Activated CD4-positive, CD25-positive, alpha-beta regulatory T cell treated with anti-CD3 and anti-CD28 coated beads, Interleukin-2, amount 50 U/mL, for 72 hours (primary cell): Measurements from ENCODE around the gene SULT1A1.
"Not testable (repeated sequence)": the region's sequence is repeated elsewhere in the genome, so short reads cannot be mapped to it uniquely, and the experiment has no call there.

ENCODE experiments used
- DNase-seq: peaks from one replicate; pipeline ENCODE4 v3.0.0; 2021

SULT1A1 gene

DNA sequence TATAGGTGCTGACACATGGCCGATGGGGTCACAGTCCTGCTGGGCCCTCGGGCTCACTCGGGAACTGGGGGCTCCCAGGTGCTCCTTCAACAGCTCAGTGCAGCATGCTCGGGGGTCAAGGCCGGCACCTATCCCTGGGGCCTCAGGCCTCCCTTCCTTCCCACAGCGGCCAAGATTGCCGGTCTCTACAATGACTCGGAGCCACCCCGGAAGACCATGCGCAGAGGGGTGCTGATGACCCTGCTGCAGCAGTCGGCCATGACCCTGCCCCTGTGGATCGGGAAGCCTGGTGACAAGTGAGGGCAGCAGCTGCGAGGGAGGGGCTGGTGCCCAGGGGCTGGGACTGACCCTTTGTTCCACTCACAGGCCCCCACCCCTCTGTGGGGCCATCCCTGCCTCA, 19.9 kb downstream of the SULT1A1 start:
- DNase-seq = no peak

DNA sequence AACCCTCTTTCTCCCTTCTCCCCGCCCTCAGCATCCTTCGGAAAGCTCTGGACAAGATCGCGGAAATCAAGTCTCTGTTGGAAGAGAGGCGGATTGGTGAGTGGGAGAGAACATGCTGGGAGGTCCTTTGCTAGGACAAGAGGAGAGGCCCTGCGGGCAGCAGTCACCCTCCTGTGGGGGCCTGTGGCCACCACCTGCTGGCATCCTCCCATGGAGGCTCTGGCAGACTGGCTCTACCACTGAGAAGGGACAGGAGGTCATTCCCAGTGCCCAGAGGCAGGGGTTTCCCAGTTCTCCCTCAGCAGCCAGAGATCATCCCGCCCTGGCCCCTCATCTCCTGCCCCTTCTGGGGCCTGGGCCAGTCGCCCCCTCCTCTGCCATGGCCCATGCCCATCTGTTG, 20.8 kb downstream of the SULT1A1 start:
- DNase-seq = no peak

DNA sequence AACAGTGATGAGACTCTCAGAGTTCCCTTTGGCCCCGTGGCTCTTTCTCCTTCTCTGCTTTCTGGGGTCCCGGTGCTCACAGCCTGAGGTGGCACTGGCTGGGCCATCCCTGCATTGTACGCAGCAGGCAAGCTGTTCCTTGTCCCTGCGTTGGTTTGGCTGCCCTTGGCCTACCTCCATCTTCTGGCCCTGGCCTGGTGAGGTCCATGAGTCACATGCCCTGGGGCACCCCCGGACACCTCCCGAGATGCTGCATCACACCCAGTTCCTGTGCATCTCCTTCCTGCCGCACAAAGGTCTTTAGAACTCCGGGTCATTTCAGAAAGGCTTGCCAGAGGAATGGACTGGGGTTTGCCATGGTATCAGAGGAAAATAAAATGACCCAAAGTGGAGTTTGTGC, 22.5 kb downstream of the SULT1A1 start:
- no peak for DNase-seq

DNA sequence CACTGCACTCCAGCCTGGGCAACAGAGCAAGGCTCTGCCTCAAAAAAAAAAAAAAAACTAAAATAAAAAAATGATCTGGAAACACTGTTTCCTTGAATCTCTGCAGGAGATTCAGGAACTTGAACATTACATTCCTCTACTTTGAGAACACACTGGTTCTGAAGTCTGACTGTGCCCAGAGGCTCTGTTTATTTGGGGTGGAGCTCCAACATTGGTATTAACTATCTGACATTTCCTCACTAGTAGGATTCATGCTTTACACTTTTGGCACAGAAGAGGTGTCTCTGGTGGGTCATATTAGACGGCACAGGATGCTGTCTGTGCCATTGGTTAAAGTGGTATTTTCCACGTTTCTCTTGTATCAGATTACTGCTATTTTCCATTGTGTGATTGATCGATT, 23.4 kb downstream of the SULT1A1 start:
- DNase-seq = no peak

DNA sequence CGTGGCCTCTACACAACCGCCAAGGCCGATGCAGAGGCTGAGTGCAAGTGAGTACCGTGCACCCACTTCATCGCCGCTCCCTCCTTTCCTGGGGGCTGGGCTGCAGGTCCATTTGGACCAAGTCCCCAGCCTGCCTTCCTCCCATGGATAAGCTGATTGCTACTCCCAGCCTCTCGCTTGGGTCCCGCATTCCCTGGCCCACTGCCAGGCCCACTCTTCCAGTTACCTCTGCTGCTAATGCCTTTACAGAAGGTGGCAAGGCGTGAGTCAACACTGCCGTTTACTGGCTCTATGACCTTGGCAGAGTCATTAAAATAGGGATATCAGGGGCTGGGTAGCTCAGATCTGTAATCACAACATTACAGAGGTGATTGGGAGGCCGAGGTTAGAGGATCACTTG, 24.2 kb downstream of the SULT1A1 start:
- DNase-seq = no peak

DNA sequence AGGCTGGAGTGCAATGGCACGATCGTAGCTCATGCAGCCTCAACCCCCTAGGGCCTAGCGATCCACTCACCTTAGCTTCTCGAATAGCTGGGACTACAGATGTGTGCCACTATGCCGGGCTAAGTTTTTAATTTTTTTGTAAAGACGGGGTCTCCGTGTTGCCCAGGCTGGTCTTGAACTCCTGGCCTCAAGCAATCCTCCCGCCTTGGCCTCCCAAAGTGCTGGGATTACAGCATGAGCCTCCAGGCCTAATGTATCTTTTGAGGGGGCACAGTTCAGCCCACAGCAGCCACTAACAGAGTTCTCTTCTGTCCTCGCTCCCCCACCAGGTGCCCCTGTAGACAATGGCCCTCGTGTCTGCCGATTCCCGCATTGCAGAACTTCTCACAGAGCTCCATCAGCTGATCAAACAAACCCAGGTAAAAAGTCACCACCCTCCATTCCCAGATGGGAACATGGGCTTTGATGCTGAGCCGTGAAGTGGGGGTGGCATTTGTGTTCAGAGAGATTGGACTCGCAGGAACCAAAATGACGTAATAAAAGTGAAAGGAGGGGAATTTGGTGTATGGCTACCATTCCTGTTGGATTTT, 29.0 kb downstream of the SULT1A1 start:
- DNase-seq = no peak

DNA sequence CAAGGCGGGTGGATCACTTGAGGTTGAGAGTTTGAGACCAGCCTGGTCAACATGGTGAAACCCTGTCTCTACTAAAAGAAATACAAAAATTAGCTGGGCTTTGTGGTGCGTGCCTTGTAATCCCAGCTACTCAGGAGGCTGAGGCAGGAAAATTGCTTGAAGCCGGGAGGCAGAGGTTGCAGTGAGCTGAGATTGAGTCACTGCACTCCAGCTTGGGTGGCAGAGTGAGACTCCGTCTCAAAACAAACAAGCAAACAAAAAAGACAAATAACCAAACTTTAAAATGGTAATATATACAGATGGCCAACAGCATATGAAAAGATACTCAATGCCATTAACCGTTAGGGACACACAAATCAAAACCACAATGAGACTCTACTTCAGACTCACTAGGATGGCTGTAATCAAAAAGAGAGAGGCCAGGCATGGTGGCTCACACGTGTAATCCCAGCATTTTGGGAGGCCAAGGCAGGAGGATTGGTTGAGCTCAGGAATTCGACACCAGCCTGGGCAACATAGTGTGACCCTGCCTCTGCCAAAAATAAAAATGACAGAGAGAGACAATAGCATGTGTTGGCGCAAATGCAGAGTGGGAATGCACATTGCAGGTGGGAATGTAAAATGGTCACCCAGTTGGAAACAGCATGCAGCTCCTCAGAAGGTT, 34.3 kb downstream of the SULT1A1 start:
- no peak for DNase-seq

DNA sequence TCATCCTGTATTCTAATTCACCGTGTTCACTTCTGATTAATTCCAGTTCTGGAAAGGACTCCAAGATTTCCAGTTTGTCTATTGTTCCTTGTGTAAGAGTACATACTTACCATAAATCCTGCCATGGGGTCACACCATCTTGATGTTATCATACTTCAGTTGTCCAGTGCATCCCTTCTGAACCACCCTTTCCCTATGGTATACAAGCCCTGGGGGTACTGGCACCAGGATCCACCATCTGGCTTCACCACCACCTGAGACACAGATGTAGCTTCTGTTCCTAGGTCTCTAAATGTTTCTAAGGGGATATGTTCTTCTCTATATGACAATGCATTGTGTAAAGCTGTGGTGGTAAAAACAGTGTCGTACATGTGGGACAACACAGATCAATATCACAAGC, 34.9 kb downstream of the SULT1A1 start:
- DNase-seq = no peak

DNA sequence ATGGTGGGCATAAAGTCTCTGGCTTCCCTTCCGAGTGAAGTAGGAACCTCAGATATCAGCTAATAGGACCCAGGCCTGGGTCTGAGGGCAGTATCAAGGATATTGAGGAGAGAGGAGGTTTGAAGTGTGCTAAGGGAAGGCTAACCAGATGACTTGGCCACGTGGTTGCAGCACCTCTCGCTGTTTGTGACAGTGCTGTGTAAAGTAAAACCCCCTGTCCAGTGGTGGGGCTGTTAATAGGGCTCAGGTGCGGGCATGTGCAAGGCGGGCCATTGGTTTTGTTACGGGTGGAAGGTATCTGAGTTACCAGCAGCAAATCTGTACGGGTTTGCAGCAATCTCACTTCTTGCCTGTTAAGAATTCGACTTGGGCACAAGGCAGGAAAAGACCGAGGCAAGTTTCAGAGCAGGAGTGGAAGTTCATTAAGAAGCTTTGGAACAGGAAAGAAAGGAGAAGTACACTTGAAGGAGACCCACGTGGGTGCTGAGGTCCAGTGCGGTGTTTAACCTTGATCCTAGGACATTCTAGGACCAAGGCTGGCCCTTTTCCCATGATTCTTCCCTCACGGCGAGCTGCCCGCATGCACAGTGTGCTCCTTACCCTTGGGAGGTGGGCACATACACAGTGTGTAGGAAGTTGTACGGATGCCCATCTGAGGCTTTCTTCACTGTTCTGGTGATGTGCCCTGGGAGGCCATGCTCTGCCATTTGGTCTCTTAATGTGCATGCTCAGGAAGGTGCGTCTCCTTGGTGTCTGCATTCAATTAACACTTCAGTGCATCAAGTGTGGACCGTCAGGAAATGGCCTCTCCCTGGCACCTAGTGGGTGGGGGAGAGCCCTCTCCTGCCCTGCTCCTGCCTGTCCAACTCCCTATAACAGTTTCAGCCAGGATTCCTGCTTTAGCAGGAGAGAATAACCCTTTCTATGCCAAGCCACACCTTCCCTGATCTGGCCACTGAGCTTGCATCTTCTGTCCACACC, 35.8 kb downstream of the SULT1A1 start:
- no peak for DNase-seq

DNA sequence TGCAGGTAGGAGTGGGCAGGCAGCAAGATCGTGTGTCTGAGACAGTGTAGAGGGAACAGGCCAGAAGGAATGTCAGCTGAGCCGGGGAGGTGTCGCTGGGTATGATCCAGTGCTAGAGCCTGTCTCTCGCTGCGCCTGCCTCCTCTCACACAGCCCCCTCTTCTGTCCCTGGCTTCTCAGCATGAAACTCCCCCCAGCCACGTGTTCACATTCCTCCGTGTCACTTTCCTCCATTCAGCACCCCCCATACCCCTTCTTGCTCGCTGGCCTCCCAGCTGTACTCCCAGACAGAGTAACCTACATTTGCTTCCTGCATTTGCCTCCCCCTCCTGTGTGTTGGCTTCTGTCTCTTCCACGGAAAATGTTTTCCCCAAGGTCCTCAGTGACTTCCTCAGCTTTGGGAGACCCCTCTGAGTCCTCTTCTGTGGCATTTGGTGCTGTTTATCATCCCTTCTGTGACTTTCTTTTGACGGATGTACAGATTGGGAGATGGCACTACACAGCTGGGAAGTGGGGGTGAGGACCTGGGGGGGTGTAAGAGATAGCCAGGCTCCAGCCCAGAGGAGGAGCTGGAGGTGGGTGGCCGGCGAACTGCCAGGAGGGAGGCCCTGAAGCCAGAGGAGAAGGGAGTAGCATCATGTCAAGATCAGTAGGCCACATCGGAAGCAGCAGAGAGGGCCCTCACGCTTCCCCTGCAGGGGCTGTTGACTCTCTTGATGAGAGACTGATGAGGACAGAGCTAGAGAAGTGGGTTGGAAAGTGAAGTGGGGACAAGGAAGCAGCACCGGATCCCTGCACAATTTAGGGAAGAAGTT, 36.9 kb downstream of the SULT1A1 start:
- DNase-seq = no peak

DNA sequence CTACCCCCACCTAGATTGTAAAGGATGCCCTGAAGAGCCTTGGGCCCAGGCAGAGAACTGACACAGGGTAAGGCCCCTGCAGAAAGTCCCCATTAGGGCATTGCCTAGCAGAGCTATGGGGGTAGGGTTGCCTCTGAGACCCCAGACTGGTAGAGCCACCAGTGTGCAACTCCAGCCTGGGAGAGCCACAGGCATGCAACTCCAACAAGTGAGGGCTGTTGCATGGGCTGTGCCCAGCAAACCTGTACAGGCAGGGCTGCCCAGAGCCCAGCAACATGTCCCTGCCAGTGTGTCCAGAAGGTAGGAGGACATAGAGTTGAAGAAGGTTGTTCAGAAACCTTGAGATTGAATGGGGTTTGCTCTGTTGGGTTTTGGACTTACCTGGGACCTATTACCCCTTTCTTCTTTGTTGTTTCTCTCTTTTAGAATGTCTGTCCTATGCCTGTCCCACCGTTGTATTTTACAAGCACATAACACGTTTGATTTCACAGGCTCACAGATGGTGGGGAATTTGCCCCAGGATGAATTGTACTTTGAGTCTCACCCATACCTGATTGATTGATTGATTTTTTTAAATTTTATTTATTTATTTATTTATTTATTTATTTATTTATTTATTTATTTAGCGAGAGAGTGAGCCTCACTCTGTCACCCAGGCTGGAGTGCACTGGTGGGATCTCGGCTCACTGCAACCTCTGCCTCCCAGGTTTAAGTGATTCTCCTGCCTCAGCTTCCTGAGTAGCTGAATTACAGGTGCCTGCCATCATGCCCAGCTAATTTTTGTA, 39.7 kb downstream of the SULT1A1 start:
- DNase-seq = no peak

DNA sequence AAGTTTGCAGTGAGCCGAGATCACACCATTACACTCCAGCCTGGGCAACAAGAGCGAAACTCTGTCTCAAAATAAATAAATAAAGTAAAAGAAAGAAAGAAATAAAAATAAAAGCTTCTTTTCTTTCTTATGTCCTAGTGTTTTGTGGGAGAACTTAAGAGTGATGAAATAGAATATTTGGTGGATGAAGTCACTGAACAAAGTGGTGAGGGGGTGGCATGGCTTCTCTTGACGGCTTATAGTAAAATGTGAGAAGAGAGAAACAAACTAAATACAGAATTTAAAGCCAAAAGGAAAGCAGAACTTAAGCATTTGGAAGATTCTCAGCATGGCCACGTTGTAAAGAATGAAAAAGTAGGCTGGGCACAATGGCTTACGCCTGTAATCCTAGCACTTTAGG, 40.8 kb downstream of the SULT1A1 start:
- DNase-seq = no peak

DNA sequence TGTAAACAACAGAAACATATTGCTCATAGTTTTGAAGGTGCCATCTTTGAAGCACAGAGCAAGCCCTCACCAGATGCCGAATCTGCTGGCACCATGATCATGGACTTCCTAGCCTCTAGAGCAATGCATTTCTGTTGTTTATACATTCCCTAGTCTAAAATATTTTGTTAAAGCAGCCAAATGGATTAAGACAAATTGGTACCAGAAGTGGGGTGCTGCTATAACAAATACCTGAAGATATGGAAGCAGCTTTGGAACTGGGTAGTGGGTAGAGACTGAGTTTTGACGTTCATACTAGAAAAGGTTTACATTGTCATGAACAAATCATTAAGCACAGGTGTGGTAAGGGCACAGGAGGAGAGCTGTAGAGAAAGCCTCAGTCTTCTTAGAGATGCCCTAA, 42.6 kb downstream of the SULT1A1 start:
- DNase-seq = no peak

DNA sequence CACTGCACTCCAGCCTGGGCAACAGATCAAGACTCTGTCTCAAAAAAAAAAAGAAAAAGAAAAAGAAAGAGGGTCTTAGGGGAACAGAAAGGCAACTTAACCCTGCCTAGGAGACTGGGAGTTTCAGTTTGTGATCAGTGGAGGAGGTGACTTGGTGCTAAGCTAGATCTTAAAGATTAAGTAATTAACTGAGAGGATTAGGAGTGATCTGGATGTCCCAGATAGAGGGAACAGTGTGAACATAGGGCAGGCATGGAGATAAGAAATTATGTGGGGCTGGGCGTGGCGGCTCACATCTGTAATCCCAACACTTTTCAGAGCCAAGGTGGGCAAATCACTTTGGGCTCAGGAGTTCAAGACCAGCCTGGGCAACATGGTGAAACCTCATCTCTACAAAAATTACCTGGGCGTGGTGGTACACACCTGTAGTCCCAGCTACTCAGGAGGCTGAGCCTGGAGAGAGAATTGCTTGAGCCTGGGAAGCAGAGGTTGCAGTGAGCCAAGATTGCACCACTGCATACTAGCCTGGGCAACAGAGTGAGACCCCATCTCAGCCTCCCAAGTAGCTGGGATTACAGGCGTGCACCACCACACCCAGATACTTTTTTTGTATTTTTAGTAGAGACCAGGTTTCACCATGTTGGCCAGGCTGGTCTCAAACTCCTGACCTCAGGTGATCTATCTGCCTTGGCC, 43.5 kb downstream of the SULT1A1 start:
- DNase-seq = not testable (repeated sequence)

DNA sequence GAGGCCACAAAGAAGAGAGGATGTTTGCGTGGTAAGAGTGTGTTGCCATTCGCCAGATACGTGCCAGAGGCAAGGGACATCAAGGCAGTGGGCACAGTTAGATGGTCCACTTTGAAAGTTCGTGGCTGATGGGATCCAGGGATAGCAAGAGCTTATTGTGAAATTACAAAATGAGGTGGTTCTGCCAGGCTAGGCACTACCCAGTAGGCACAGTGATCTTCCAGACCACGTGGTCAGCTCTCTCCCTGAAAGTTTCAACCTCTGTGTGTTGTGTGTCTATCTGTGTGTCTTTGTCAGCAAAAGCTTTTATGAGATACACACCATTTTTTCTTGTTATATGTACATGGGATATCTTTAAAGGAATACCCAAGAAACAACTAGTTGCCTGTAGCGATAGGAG, 46.6 kb downstream of the SULT1A1 start:
- DNase-seq = no peak

DNA sequence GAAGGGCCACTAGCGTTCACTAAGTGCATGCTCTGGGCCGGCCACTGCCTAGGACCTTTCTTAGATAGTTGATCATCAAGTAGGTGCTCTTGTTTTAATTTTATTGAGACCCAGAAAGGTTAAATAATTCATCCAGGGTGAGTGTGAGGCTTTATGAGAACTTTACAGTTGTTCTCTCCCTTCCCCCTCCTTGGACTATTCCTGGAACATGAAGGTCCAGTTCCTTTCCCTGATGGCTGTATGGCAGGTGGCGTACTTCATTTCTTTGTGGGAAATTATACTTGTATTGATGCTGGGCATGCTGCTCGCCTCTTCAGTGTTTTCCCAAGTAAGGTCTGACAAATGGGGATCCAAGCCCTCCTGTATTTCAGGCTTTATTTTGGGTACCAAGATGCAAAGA, 47.6 kb downstream of the SULT1A1 start:
- no peak for DNase-seq

DNA sequence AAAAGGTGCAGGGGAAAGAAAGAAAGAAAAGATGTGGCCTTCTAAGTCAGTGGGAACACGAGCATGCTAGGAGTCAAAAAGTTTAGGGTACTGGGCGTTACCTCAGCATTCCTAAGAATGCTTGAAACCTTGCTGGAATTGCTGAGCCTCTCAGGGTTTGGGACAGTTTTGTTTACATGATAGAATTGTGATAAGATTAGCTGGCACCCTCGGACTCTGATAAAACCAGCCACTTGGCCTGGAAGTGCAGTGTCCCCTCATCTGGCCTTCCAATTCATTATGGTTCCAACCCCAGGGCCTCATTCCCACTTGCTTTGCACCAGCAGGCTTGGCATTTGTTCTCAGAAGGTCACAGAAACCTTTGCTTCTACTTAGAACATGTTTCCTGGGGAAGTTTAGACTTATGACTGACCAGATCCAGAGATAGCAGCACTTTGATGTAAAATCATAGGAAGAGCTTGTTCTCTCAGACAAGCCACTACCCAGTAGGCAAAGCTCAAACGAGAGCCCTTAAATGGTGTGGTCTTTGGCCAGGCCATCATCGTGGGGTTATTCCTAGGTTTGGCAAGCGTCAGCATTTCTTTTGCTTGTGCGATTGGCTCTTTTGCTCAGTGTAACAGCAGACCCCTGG, 48.2 kb downstream of the SULT1A1 start:
- DNase-seq = no peak

DNA sequence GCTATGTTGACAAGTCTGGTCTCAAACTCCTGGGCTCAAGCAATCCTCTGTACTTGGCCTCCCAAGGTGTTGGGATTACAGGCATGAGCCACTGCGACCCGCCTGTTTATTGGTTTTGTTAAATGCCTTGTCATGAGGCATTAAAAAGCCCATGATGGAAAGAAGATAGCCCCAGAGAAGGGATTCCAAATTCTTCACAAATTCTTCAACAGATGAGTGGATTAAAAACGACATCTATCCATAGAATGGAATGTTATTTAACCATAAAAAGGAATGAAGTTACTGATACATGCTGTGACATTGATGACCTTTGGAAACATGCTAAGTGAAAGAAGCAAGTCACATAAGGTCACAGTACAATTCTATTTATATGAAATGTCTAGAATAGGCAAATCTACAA, 51.4 kb downstream of the SULT1A1 start:
- DNase-seq = no peak

DNA sequence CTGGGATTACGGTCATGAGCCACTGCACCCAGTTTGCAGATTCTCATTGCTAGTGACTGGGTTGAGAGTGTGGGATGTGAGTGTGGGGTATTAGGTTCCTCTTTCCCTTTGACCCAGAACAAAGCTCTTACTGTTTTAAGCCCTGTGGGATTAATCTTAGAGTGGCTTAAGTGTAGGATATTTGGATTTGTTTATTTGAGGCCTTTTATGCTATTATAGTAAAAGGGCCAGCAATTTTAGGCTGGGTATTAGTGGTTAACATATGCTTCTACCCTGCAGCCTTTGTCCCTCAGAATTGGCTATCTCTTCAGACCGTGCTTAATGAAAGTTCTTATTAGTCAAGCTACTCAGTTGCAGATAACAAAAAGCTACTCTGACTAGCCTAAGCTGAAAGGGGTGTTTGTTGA, 52.9 kb downstream of the SULT1A1 start:
- DNase-seq = no peak

DNA sequence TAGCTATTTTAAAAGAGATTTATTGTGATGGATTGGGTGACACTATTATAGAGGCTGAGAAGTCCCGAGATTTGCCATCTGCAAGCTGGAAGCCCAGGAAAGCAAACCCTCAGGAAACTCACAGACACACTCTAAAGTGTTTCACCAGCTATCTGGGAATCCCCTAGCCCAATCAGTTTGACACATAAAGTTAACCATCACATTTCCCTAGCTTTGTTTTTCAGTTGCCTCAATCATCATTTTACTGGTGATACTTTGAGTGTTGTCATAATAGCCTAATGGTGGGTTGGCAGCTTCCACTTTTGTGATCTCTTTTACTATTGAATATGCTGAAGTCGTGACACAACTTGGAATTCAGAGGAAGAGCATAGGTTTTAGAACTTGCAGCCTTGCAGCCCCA, 54.3 kb downstream of the SULT1A1 start:
- no peak for DNase-seq
